GM19043 (cell line): ENCODE results near the gene IPO11.
"Not testable (repeated sequence)": the region's sequence is repeated elsewhere in the genome, so short reads cannot be mapped to it uniquely, and the experiment has no call there.

Experiments used
- ATAC-seq: cut with Tn5 transposase; IDR thresholded peaks from one replicate; pipeline ENCODE4 v1.9.1; 2021; ENCODE audit warnings: low read depth; ENCODE audit not compliant: unreplicated experiment

IPO11 gene

GRCh38 chr5:62593331-62593730 is 180.8 kb downstream of the IPO11 start:
- no peak for ATAC-seq

GRCh38 chr5:62594364-62594984 is 181.9 kb downstream of the IPO11 start:
- no peak for ATAC-seq

- ATAC-seq: no peak
Observed at GRCh38 chr5:62596096-62596495, 183.5 kb downstream of the IPO11 start.

- ATAC-seq: no peak
Observed at GRCh38 chr5:62596691-62597090, 184.1 kb downstream of the IPO11 start.

- no peak for ATAC-seq
Observed at GRCh38 chr5:62597314-62597713, 184.8 kb downstream of the IPO11 start.

GRCh38 chr5:62600560-62601252 is 188.1 kb downstream of the IPO11 start:
- ATAC-seq: no peak

- ATAC-seq: no peak
Observed at GRCh38 chr5:62603934-62604333, 191.4 kb downstream of the IPO11 start.

GRCh38 chr5:62605638-62606037 is 193.1 kb downstream of the IPO11 start:
- ATAC-seq: no peak

GRCh38 chr5:62606878-62607277 is 194.3 kb downstream of the IPO11 start:
- ATAC-seq: no peak

GRCh38 chr5:62607615-62608014 is 195.1 kb downstream of the IPO11 start:
- ATAC-seq: no peak

- ATAC-seq: no peak
Observed at GRCh38 chr5:62608529-62609511, 196.3 kb downstream of the IPO11 start.

- no peak for ATAC-seq
Observed at GRCh38 chr5:62614355-62614754, 201.8 kb downstream of the IPO11 start.

GRCh38 chr5:62616615-62617277 is 204.2 kb downstream of the IPO11 start:
- no peak for ATAC-seq

- ATAC-seq: no peak
Observed at GRCh38 chr5:62617943-62618342, 205.4 kb downstream of the IPO11 start.

- no peak for ATAC-seq
Observed at GRCh38 chr5:62620761-62621160, 208.2 kb downstream of the IPO11 start.

GRCh38 chr5:62621280-62621679 is 208.7 kb downstream of the IPO11 start:
- ATAC-seq: no peak

- no peak for ATAC-seq
Observed at GRCh38 chr5:62623271-62623670, 210.7 kb downstream of the IPO11 start.

GRCh38 chr5:62624436-62624835 is 211.9 kb downstream of the IPO11 start:
- not testable (repeated sequence) for ATAC-seq

GRCh38 chr5:62626534-62626933 is 214.0 kb downstream of the IPO11 start:
- no peak for ATAC-seq

- no peak for ATAC-seq
Observed at GRCh38 chr5:62627121-62627520, 214.6 kb downstream of the IPO11 start.

GRCh38 chr5:62627901-62628300 is 215.3 kb downstream of the IPO11 start:
- ATAC-seq: no peak
